22Rv1 (cell line): ENCODE results near the gene SAC3D1.

Experiments
- CTCF ChIP-seq: fragments of 450-650 bp; IDR thresholded peaks from 2 replicates; pipeline ENCODE4 v1.5.1; 2017; ENCODE audit warnings: mild to moderate bottlenecking
- ZFX ChIP-seq: fragments of 450-650 bp; IDR thresholded peaks from 2 replicates; pipeline ENCODE4 v1.6.1; 2017; ENCODE audit warnings: antibody characterized with exemption, borderline replicate concordance

- TF ChIP-seq CTCF = no peak
- TF ChIP-seq ZFX = no peak
Observed at GRCh38 chr11:64994318-64994717, 46.7 kb upstream of the SAC3D1 start.
